Measurements from ENCODE around the gene SCUBE3. TPM values are rescaled to one million over a fixed set of nuclear protein-coding genes. Genes with fewer than 3 reads are reported as not detected.

SCUBE3 gene
- total and polyA plus RNA-seq, 2 donors (not counting 1 experiment from before 2014, with no cell fraction given) = not detected

Other genes with a start within 250 kb of the SCUBE3 start
- gene TCP11, start 72.6 kb upstream of the SCUBE3 start, total RNA-seq = not detected in 2 replicates
- not detected in 2 replicates for gene TCP11, start 72.6 kb upstream of the SCUBE3 start, polyA plus RNA-seq
- 96.9 and 107 TPM in 2 replicates for gene ZNF76, start 45.8 kb downstream of the SCUBE3 start, total RNA-seq
- gene ZNF76, start 45.8 kb downstream of the SCUBE3 start, polyA plus RNA-seq = 126 and 145 TPM in 2 replicates
- gene DEF6, start 83.9 kb downstream of the SCUBE3 start, total RNA-seq = 105 and 116 TPM in 2 replicates
- 159 and 172 TPM in 2 replicates for gene DEF6, start 83.9 kb downstream of the SCUBE3 start, polyA plus RNA-seq
- gene PPARD, start 128.6 kb downstream of the SCUBE3 start, total RNA-seq = 38.9 and 39.0 TPM in 2 replicates
- gene PPARD, start 128.6 kb downstream of the SCUBE3 start, polyA plus RNA-seq = 36.7 and 37.9 TPM in 2 replicates
- gene FANCE, start 238.4 kb downstream of the SCUBE3 start, total RNA-seq = 12.7 and 12.8 TPM in 2 replicates
- 7.8 and 9.2 TPM in 2 replicates for gene FANCE, start 238.4 kb downstream of the SCUBE3 start, polyA plus RNA-seq

Measured in B cell (primary cell).